Heart left ventricle (tissue), 13 donors: ENCODE data around the gene CLDN24.

Experiments
- CTCF ChIP-seq, 12 donors: fragments of 200-600 bp; sonication (generic) in 4 of 12; IDR thresholded peaks; one replicate each; pipeline versions ENCODE4 v1.5.0 to v1.8.0; 2018 to 2022; ENCODE audit warnings: antibody characterized with exemption in 12 of 12, mild to moderate bottlenecking in 5 of 12
- POLR2A ChIP-seq, 2 donors: fragments of 450-650 bp; IDR thresholded peaks; one replicate each; pipeline ENCODE4 v1.6.1; 2017; ENCODE audit warnings: antibody characterized with exemption in 2 of 2, mild to moderate bottlenecking in 2 of 2, moderate library complexity in 2 of 2
- donor health status: ischemic (EF 13 %, LVEDD 7.1; RV severe dilation, severe dysfunction).
- donor health status: DM: no; HTN: yes; CAD: no.
- donor health status: DM: no; HTN: no; CAD: no.
- donor health status: ischemic (EF 25% LVEDD 6.9; RV normal size, moderate dysfunction).
- donor health status: ischemic (EF 25% LVEDD 5.7; RV mildly dilated, moderate dysfunction).
- donor health status: ischemic (EF 35%, LVEDD 5.7; RV mildly dilated, moderate dysfunction).
- donor health status: nonischemic (EF 11% LVEDD 7.7; RV severe dilation, severe dysfunction).
- donor health status: DM: yes; HTN: yes; CAD: no.
- donor health status: PGD.
- donor health status: ischemic (EF 29% LVEDD 5.4; RV normal size, mild dysfunction).
- donor health status: nonischemic (EF 23%, LVEDD 6.1; RV moderate dilation, normal function).

GRCh38 chr4:183347566-183347965 lies 25.3 kb upstream of the CLDN24 start:
- no peak for TF ChIP-seq CTCF (IDR thresholded peaks at IDR 0.05)
- TF ChIP-seq POLR2A (IDR thresholded peaks at IDR 0.05): no peak
